NK-92 (cell line): ENCODE data around the gene CPO.

ENCODE experiments used
- DNase-seq: peaks from one replicate; lab custom pipeline; 2025; ENCODE audit not compliant: unreplicated experiment; lab: John Stamatoyannopoulos, UW

CPO gene

DNA sequence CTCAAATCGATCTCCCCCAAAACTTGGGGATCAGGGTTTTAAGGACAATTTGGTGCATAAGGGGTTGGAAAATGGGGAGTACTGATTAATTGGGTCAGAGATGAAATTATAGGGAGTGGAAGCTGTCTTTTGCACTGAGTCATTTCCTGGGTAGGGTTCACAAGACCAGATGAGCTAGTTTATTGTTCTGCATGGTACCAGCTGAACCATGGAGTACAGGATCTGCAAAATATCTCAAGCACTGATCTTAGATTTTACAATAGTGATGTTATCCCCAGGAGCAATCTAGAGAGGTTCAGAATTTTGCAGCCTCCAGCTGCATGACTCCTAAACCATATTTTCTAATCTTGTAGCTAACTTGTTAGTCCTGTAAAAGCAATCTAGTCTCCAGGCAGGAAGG is 73.1 kb downstream of the CPO start:
- DNase-seq = no peak

DNA sequence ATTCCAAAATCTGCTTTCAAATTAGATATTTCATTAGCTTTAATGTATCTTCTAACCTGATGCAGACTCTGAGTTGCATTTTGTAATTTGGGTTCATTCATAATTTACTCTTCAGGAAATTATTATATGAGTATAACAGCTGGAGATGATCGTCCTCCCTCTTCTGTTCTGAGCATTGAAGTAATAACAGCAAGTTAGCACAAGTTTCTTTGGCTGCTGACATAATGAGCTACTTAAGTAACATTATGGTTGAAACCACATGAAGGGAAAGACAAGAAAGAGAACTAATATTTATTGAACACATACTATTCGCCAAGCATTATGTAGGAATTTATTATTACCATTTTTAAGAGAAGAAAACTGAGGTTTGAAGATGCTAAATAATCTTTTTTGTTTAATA is 75.1 kb downstream of the CPO start:
- DNase-seq = no peak

DNA sequence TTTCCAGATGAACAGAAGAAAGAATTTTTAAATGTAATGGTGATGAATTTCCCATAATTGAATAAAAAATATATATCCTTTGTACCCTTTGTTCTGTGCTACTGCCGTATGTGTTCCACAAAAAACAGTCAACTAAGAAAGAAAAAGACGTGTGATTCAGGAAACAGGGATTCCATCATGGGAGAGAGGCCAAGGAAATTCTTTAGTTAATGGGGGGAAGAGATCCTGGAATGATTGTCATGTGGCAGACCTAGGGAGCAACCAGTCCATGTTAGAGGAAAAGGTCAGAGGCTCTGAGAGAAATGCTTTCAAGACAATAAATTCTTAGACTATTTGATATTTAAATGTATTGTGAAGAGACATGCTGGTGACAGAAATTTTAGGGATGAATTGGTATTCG is 76.6 kb downstream of the CPO start:
- DNase-seq = no peak
